Measurements from ENCODE around the gene DFFB.
A peak's percentile ranks its signal among the peaks of the same experiment; 100 is the strongest.

DFFB gene

DNA sequence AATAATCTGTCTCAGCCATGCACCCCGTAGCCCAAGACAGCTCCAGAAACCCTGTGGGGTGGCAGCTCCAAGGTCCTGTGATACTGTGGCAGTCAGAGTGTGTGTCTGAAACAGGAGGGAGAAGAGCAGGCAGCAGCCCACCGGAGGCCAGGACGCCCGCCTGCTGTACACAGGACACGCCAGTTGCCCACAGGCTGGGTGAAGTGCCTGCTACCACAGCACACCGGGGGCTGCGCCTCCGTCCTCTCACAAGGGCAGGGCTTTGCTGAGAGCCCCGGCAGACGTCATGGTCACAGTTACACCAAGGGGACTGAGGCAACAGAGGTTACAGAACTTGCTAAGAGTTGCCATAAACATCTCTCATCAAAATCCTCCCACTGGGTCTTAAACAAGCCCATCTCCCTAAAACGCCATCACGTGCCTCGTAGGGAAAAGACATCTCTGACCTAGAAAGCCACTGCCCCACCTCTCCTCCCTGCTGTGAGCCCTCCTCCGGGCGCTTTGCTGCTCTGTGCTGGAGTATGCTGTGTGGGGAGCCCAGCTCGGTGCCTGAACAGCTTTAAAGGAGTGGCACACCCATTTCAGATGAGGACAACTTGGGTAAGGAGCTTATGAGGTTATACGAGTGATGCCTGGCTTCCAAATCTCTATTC lies 37.5 kb downstream of the DFFB start:
- no peak overlapping the region for H3K4me3 ChIP-seq (ENCODE audit: low read depth, low read length)

DNA sequence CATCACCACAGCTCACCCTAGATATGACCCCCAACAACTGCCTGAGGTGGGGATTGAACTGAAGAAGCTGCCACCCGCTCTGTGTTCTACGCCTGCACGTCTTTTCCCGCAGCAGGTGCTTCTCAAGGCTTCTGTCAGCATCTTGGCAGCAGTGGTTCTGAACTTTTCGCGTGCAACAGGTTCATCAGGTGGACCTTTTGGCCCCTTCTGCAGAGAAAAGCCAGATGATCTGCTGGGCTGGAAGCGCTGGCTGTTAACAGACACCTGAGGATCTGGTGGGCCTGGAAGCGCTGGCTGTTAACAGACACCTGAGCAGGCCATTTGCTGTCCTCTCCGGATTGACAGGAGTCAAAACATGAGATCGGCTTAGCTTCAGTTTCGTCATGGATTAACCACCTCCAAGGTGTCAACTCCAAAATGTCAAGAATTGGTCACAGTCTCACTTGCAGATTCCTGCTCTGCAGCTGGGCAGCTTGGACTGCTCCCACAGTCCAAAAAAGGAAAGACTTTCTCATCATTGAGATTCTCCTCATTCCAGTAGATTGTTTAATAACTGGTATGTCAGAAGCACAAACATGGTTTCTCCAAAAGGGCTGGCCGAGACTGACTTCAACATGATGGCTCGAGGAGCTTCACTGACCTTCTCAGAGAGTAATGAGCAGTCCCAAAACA lies 38.1 kb downstream of the DFFB start:
- H3K4me3 ChIP-seq (ENCODE audit: low read depth, low read length) = no peak overlapping the region

DNA sequence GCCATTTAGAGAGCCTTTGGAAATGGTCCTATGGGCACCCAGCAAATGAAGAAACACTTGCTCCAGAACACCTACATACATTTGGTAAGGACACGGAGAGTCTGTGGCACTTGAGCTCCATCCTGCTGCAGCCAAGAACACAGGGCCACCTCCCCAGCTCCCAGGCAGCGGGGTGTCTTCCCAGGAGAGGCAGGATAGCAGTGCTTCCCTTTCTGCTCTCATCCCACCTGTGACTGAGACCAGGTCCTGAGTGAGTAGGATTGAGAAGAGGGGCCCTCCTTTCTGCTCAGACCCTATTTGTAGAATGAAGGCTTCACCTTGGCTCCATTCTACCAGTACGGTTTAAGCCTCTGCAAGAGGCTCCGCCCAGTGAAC lies 38.7 kb downstream of the DFFB start:
- no peak overlapping the region for H3K4me3 ChIP-seq (ENCODE audit: low read depth, low read length)

DNA sequence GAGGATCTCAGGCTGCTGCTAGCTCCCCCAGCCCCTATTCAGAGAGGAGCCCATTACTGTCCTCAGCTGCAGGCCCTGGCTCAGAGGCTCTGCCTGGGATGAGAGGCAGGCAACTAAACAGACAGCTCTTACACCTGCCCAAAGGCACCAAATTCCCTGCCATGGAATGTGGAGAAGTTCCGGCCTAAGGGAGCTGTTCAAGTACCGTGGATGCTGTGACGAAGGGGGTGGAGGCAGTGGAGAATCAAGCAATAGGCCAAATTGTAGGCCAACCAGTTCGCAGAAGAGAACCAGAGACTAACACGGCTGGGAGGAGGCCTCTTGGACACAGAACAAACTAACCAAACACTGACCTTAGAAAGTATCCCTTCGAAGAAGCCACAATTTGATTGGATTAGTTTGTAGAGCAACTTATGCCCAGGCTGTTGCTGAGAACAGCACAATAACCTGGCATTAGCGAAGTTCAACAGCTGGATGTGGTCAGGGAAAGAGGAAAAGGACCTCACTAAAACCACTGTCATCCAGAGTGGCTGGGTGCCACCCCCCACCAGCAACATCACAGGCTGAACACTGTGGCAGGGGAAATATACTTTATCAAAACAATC lies 39.2 kb downstream of the DFFB start:
- H3K4me3 ChIP-seq (ENCODE audit: low read depth, low read length) = no peak overlapping the region

DNA sequence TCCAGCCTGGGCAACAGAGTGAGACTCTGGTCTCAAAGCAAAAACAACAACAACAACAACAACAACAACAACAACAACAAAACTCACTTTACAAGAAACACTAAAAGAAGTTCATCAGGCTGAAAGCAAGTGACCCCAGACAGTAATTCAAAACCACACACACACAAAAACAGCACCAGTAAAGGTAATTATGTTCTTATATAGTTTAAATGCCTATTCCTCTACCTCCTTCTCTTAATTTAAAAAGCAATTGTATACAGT lies 41.1 kb downstream of the DFFB start:
- H3K4me3 ChIP-seq (ENCODE audit: low read depth, low read length) = no peak overlapping the region

DNA sequence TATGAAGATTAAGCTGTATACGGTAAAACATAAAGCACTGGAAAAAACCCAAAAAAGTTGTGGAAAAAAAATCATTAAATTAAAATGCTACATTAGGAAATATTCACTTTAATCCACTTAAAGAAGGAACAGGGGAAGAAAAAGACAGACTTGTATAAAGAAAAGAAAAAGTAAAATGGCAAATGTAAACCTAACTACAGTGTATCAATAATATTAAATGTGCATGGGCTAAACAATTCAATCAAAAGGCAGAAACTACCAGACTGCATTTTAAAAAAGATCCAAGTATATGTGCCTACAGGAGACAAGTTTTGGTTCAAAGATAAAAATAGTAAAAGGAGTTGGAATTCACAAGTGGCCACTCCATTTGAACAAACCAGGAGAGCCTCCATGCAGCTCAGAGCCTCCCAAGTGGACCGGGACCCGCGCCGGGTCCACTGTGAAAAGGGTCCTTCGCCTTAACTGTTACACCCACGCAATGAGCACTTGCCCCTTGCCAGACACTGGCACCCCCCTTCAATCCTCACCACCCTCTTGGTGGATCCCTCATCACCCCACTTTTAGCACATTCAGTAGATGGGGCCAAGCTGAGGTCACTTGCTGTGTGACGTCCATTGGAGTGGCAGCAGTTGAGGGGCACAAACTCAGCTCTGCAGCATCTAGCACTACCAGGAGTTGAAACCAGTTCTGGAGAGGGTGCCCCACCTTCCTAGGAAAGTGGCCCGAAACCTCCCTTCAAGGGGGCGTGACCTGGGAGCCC lies 41.9 kb downstream of the DFFB start:
- peak overlapping the region; percentile 78 for H3K4me3 ChIP-seq (ENCODE audit: low read depth, low read length)

DNA sequence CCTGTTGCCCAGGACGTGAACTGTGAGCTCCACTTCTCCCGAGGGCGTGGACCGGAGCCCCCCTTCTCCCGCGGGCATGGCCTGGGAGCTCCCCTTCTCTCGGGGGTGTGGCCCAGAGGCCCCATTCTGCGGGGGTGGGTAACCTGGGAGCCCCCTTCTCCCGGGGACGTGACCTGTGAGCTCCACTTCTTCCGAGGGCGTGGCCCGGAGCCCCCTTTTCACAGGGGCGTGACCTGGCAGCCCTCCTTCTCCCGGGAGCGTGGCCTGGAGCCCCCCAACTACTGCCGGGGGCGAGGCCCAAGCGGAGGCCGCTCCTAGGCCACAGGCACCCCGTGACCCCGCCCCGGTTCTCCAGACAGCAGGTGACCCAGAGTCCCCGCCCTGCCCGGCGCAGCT lies 42.5 kb downstream of the DFFB start:
- H3K4me3 ChIP-seq (ENCODE audit: low read depth, low read length) = peak overlapping the region; percentile 78

DNA sequence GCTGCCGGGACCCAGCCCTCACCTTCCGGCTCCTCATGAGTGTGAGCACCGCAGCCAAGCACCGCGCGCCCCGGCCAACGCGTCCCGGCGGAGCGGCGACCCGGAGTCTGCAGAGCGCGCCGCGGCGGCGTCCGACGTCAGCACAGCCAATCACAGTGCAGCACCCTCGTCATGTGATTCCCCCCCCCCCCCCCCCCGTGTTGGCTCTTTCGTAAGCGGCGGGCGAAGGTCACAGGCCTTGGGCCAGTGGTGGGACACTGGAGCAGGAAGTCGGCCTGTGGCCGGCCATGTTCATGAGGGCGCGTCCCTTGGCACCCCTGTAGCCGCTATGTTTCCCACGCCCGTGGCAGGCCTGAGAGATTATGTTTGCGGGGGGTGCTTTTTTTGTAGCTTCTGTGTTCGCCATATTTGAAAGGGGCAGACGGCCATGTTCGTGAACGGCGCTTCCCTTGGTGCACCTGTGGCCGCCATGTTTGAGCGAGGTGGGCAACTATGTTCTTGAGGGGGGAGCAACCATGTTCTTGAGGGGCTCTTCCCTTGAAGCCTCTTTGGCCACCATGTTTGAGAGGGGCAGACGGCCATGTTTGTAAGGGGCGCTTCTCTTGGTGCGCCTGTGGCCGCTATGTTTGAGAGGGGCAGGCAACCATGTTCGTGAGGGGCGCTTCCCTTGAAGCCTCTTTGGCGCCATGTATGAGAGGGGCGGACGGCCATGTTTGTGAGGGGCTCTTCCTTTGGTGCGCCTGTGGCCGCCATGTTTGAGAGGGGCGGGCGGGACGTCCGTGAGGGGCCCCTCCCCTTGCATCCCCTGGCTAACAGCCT lies 43.1 kb downstream of the DFFB start, which contains the start of gene C1orf174:
Gene C1orf174, minus strand, starts transcription at position 123 of the 819 bp plus-strand sequence. Its CDS starts 86 bp downstream, at position 37.
- H3K4me3 ChIP-seq (ENCODE audit: low read depth, low read length) = peak within 1 kb of the TSS; percentile 78

DNA sequence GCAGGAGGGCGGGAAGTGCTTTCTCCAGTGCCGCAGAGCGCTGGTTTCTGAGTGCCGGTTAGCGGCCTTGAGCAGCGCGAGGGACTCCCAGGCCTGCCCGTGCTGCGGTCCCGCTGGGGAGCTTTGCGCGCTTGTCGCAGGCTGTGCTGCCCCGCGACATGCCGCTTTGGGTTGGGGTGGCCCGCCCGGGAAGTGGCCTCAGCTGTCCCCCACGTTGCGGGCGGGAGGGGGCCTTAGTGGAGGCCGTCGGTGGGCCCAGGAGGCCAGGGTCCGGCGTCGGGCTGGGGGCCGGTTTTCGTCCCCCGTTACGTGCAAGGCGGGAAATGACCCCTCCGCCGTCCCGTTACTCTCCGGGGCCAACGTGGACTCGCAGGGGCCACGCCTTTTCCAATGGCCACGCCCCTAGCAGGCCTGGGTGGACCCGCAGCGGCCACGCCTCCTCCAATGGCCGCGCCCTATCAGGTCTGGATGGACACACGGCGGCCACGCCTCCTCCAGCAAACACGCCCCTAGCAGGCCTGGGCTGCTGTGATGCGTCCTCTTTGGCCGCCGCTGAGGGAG lies 43.8 kb downstream of the DFFB start:
- H3K4me3 ChIP-seq (ENCODE audit: low read depth, low read length) = peak overlapping the region; percentile 78

DNA sequence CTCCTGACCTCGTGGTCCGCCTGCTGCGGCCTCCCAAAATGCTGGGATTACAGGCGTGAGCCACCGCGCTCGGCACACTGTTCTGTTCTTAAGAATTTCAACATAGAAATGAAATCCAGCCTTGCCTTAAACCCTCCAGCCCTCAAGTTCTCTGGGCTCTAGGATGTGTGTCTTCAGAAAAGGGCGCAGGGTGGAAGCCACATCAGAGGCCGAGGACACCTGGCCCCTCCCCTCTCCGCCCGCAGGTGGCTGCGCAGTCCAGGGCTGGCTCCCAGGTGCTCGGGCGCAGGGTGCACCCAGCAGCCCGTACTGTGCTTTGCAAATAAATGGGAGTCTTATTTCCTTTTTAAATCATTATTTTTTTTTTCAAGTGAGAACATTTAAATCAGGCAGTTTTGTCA lies 44.8 kb downstream of the DFFB start:
- no peak overlapping the region for H3K4me3 ChIP-seq (ENCODE audit: low read depth, low read length)

DNA sequence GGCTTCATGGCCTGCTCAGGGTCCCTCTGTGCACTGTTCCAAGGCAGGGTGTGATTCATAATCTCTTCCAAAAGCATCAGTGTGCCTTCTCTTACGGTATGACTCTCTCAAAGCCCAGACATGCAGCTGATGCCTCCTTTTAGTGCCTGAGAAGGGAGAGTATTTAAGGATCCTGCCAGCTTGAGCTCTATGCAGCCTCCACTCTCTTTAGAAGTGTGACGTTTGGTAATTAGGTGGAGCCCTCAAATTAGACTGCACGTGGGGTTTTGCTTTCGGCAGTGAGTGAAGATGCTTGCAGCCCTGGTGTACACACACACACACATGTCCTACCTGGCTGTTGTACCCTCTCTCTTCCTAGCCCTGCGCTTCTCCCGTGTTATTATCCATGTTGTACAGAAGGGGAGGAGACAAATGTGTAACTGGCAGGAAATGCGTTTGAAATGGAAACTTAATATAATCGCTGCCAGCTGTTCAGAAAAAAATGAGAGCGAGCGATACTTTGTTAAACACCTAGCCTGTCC lies 45.4 kb downstream of the DFFB start:
- H3K4me3 ChIP-seq (ENCODE audit: low read depth, low read length) = no peak overlapping the region

DNA sequence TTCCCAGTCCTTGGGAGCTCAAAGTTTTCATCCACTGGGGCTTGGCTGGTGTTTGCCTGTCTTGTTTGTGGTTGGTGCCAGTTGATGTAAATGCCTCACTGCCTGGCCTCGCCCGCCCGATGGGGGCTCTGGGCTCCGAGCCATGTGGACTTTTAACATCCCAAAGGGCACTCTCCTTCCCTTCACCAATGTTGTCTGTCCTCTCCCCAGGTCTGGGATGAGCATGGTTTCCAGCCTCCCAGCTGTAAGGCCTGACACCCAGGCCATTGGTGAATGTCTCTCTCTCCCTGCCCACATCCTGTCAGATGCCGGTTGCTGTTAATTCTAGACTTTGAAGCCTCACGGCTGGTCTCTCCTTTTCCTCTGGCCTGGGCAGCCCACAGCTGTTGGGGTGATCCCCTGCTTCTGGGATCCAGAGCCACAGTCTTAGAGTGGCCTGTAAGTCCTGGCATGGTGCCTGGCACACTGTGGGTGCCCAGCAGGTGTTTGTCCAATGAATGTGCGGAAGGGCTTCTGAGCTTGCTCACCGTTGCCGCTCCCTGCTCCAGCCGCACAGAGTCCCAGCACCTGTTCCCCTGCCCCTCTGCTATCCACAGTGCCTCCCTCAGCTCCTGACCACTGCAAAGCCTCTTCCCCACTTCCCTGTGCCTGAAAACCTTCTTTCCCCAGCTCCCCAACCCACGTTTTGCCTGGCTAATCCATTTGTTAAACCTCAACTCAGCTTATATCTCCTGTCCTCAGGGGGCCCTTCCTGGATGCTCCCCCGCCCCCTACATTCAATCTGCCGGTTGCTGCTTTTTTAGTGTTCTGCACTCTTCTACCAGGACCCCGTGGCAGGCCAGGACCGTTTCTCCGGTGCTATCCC lies 46.1 kb downstream of the DFFB start:
- H3K4me3 ChIP-seq (ENCODE audit: low read depth, low read length) = no peak overlapping the region

DNA sequence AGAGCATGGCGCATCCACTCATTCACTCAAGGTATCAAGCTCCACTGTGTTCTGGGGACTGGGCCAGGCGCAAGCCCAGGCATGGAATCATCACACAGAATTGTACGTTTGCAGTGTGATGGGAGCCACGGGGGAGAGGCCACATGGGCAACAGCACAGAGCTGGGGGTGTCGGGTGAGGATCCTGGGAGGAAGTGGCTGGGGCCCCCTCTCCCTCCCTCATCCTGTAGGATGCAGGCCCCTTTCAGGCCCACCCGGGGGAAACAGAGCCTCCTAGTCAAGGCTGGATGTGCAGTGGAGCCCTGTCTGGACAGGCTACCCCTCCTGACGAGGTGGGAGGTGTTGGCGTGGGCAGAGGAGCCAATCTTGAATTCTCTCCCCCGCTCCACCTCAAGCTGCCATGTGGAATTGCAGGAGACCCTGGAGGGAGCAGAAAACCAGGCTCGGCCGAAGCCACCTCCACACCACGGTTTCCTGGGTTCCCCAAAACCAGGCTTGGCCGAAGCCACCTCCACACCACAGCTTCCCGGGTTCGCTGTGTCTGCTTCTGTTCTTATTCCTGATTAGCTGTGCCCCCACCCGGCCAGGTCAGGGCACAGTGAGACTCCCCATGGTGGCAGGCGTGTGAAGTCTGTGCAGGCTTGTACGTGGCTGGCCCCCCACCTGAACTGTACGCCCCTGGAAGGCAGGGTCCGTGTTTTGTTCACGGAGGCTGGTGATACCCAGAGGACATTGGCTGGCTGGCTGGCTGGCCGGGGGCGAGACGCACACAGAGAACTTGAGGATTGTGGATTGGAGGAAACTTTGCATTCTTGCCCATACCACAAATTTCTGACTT lies 46.9 kb downstream of the DFFB start:
- no peak overlapping the region for H3K4me3 ChIP-seq (ENCODE audit: low read depth, low read length)

DNA sequence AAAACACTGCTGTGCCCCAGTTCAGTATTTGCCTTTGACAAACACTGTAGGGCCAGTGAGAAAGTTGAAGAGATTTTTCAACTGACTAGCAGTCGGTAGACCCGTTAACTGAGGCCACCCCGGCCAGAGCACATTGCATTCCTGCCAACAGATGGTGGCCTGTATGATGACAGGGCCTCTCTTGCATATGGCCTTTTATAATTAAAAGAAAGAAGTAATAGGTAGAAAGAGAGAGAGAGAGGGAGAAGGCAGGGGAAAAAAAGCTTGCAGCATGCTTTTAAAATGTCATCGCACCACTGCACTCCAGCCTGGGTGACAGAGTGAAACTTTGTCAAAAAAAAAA lies 47.5 kb downstream of the DFFB start:
- no peak overlapping the region for H3K4me3 ChIP-seq (ENCODE audit: low read depth, low read length)

DNA sequence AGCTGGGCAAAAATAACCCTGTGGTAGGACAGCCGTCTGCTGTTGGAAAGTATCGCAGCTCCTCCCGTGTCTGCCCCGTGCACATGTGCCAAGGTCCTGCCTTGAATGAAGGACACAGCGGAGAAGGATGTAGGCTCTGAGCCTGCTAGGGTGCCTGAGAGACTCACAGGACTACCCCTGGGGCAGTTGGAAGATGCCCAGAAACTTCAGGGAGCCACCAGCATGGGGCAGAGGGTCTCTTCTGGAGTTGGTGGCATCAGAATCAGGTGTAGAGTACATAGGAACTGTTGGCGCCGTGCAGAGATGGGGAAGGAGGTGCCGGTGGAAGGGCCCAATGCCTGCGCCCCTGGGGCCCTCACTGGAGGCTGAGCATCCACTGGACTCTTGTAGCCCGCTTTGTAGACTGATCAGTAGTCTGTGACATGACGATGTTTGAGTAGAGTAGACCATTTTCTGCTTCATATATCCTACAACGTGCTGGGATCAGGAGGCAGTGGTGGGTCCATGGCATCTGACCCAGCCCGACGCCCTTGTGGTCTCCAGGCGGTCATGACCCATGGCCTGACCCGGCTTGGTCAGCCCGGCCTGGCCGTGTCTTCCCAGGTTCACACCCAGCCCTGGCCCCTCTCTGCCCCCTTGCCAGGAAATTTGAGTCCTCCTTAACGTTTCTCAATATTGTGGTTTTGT lies 48.1 kb downstream of the DFFB start:
- no peak overlapping the region for H3K4me3 ChIP-seq (ENCODE audit: low read depth, low read length)

DNA sequence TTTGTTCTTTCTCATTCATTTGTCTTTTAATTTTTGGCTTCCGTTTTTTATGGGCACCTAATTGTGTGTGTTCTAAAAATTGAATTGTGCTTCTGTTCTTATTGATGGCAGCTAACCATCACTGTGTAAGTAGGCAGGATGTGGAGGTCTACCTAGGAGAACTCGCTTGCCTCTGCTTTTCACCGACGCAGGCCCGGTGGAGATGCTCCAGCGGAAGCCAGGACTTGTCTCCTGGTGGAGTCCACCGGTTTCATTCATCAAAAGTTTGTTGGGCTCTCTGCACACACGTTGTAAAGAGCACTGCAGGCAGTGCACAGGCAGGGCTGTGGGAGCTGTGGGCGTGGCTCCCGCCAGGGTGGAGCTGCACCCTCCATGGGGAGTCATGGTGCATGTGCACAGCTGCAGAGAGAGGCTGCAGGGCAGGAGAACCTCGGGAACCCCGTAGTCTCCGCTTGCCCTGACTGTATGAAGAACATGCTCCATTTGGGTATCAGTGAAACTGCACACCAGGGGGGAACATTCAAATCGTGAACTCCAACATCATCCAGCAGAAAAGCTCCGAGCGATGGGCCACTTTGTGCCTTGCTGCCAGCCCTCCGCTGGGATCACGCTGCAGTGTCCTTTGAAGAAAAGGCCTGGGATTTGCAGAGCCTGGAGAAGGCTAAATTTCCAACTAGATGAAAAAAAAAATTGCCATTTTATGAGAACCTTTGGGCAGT lies 48.8 kb downstream of the DFFB start:
- no peak overlapping the region for H3K4me3 ChIP-seq (ENCODE audit: low read depth, low read length)

DNA sequence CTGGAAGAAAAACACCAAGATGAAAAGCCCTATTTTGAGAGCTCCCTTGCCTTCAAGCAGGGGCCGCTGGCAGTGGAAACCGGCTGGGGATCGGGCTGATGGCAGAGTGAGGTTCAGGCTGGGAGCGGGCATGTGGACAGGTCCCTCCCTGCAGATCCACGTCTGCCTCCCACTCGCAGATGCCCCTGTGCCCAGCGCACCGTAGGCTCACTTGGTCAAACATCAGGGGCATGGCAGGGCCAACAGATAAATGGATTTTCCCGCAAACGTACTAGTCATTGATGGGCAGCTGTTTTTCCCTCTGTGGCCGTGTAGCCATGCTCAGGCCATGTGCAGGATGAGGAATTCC lies 49.4 kb downstream of the DFFB start:
- no peak overlapping the region for H3K4me3 ChIP-seq (ENCODE audit: low read depth, low read length)

DNA sequence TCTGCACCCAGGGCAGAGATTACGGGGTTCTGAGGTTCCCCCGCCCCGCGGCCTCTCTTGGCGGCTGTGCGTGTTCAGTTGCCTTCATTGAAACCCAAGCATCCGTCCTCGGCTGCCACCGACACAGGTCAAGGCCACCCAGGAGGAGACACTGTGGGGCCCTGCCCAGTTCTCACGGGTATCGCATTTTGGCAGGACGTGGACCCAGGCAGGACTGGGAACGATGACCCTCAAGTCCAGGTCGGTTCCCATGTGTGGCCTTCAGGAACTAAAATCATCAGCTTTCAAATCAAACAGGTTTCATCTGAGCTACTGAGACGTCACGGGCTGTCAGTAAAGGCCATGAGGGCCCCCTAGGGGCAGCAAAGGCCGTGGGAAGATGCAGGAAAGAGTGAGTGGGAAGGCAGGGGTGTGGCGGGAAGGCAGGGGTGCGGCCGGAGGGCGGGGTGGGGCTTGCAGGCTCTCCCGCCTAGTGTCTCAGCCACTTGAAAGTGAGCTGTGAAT lies 49.8 kb downstream of the DFFB start:
- H3K4me3 ChIP-seq (ENCODE audit: low read depth, low read length) = no peak overlapping the region

Measured in iPS-11a (cell line).